Activated CD4-positive, alpha-beta memory T cell treated with anti-CD3 and anti-CD28 coated beads, Interleukin-2, amount 10 ng/mL, durations not matched to agents 7 days and 5 days (primary cell): ENCODE measurements around the gene XXYLT1. TPM values are rescaled to one million over a fixed set of nuclear protein-coding genes. Genes with fewer than 3 reads are reported as not detected.

Source experiments
- CTCF ChIA-PET: fragments of 350-600 bp; sonication (Branson Sonifier 250); formaldehyde crosslinking; loops from one replicate; lab custom pipeline; 2021; ENCODE audit warnings: antibody characterized with exemption, inconsistent platforms; lab: Charles Lee
- POLR2A ChIA-PET: fragments of 350-600 bp; sonication (Branson Sonifier 250); formaldehyde crosslinking; loops from one replicate; lab custom pipeline; 2021; ENCODE audit warnings: antibody characterized with exemption; lab: Charles Lee
- DNase-seq: peaks from one replicate; pipeline ENCODE4 v3.0.0-alpha.2; 2020
- H3K27ac Mint-ChIP-seq: one replicate; pipeline ENCODE4 v1.8.0; 2021; ENCODE audit warnings: mild to moderate bottlenecking, mixed read lengths
- H3K27me3 Mint-ChIP-seq: one replicate; pipeline ENCODE4 v1.8.0; 2021; ENCODE audit warnings: mixed read lengths
- H3K36me3 Mint-ChIP-seq: one replicate; pipeline ENCODE4 v1.8.0; 2021; ENCODE audit warnings: low read depth, mixed read lengths
- H3K4me1 Mint-ChIP-seq: one replicate; pipeline ENCODE4 v1.8.0; 2021; ENCODE audit warnings: mixed read lengths
- H3K4me3 Mint-ChIP-seq: one replicate; pipeline ENCODE4 v1.8.0; 2021; ENCODE audit warnings: mild to moderate bottlenecking, mixed read lengths
- H3K9me3 Mint-ChIP-seq: one replicate; pipeline ENCODE4 v1.8.0; 2021; ENCODE audit warnings: mixed read lengths
- total RNA-seq, 2 experiments: library from RNA; stranded (reverse); gene quantifications; one replicate each; pipeline ENCODE4 v1.2.3, GENCODE V29; 2021

Gene XXYLT1
- total RNA-seq, 2 experiments from 2014 or later = 5.0 to 5.6 TPM

DNA sequence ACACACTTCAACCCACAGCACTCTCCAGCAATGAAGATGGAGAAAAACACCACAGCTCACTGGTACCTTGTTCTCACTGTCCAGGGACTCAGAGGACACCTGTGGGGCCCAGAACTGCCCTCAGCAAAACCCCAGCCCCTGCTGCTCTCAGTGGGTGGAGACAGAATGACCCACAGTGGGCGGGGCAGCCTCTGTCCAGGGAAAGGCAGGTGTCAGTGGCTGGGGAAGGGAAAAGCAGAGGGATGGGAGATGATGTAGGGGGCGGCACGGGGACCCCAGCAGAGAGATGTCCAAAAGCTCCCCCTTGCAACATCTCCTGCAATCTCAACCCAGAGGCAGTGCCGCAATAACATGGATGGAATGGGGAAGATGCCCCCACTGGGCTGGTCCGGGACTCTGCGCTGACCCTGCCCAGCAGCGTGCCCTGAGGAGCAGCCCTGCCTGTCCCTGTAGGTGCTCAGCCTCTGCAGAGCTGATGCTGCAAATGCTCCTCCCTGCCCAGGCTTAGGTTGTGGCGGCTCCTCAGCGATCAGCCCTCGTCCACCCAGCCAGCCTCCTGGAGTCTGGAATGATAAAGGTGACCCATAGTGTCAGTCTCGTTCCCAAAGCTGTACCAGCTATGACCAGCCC is 193.9 kb downstream of the XXYLT1 start:
- H3K4me1 Mint-ChIP-seq = no peaks in the 10 kb centered on the region
- no peak for DNase-seq
- POLR2A ChIA-PET = no interaction called here
- no peaks in the 10 kb centered on the region for H3K9me3 Mint-ChIP-seq
- no peak overlapping the region for H3K27ac Mint-ChIP-seq
- no peaks in the 10 kb centered on the region for H3K36me3 Mint-ChIP-seq
- H3K27me3 Mint-ChIP-seq = no peaks in the 10 kb centered on the region
- CTCF ChIA-PET = no interaction called here
- H3K4me3 Mint-ChIP-seq = no peak overlapping the region

DNA sequence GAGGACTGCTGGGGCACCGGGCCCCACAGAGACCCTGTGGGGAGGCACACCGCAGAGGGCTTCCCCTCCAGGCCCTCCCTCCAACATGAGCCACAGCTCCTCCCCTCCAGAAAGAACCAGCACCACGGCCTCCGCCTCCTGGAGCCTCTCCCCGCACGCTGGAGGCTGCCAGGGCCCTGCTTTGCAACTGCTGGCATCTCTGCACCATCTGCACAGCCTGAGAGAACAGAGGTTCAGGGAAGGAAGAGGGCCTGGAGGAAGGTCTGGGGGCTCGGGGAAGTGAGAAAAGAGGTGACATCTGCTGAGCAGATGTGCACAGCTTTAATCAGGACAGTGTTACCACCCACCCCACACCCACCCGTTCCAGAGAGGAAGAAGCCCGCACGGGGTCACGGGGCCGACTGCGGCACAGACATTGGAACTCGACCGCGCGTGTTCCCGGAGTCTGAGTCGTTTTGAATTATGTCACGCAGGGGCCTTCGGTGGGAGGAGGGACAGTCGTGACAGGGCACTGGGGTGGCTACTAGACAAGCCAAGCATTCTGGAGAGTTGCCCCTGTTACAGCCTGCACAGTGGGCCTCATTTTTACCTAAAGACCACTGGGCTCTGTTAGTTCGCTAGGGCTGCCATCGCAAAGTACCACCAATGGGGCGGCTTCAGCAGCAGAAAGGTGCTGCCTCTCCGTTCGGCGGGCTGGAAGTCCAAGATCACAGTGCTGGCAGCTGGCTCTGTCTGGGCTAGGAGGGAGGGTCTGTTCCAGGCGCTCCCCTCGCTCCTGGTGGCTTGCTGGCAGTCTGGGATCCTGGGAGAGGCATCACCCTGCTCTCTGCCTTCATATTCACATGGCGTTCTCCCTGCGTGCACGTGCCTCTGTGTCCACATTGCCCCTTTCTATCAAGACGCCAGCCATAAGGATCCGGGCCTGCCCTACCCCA is 194.8 kb downstream of the XXYLT1 start:
- no peaks in the 10 kb centered on the region for H3K9me3 Mint-ChIP-seq
- CTCF ChIA-PET = no interaction called here
- no peak overlapping the region for H3K4me3 Mint-ChIP-seq
- H3K4me1 Mint-ChIP-seq = no peaks in the 10 kb centered on the region
- H3K27me3 Mint-ChIP-seq = no peaks in the 10 kb centered on the region
- no peaks in the 10 kb centered on the region for H3K36me3 Mint-ChIP-seq
- no peak overlapping the region for H3K27ac Mint-ChIP-seq
- no peak for DNase-seq
- POLR2A ChIA-PET = no interaction called here

DNA sequence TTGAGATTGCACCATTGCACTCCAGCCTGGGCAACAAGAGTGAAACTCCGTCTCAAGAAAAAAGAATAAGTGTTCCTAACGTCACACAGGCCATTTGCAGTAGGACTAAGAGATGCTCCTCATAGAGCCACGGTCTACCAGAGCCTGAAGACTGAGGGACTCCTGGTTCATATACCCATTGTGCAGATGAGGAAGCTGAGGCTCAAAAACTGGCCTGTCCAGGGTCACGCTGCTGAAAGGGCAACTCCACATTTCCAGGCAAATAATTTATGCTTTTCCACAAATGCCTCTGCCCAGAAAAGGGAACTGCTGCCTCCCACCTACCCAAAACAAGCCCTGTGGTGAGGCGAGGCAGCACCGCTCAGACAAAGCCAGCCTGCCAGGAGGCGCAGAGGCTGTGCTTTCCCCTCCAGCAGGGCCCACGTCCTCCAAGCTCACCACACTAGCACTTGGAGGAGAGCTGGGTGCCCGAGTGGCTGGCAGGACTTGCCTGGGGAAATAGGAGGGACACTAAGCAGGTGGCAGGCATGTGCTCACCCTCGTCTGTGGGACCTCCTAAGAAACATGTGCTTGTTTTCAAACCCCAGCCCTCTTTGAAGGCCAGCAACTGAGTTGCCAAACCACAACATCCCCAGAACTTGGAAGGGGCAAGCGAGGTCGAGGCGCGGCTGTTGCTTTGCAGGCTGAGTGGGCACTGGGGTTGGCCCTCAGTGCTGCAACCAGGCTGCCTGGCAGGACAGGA is 195.6 kb downstream of the XXYLT1 start:
- Mint-ChIP-seq H3K4me1 (no peaks in the 10 kb centered on the region), H3K27ac (no peak overlapping the region), H3K4me3 (no peak overlapping the region), H3K27me3 (no peaks in the 10 kb centered on the region), H3K9me3 (no peaks in the 10 kb centered on the region), H3K36me3 (no peaks in the 10 kb centered on the region)
- POLR2A ChIA-PET = no interaction called here
- CTCF ChIA-PET = no interaction called here
- no peak for DNase-seq

DNA sequence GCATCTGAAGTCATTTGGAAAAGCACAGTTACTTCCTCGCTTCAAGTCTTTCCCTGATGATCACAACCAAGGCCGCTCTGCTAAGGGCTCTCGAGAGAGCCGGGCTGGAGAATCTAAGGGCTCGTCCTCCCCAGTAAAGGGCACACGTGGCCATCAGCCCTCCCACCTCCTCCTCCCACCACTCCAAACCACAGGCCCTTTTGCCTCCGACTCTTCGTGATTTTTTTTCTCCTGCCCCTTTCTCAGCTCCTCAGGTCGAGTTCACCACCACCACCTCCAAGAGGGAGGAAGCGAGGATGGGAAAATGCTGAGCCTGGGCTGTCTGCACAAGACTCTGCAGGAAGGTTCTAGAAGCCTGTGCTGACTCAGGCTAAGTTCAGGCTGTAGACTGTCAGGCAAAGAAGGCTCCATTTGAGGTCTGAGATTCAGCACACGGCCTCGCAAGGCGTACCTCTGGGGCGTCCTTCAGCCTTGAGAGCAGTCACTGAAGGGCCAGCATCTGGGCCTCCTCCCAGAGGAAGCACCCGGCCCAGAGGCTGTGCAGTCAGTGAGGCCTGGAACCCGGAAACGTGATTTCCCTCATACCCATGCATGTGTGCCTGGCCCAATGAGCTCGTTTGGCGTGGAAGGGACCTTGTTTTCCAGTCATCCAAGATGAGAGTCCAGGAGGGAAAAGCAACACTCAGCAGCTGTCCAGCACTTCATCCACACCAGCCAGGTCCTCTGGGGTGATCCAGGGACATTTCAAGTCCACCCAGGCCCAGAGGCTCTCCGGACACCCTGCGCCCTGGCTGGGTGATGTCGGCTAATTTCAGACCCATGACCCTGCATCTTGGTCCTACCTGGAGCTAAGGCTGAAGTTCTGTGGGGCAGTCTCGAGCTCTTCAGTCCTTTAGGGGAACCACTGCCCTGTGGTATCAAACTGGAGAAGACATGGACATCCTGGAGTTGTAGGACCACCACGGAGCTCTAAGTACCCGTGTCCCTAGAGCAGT is 196.8 kb downstream of the XXYLT1 start:
- ChIA-PET CTCF (no interaction called here), POLR2A (no interaction called here)
- Mint-ChIP-seq H3K27ac (no peak overlapping the region), H3K4me3 (no peak overlapping the region), H3K9me3 (no peaks in the 10 kb centered on the region), H3K27me3 (no peaks in the 10 kb centered on the region), H3K4me1 (no peaks in the 10 kb centered on the region), H3K36me3 (no peaks in the 10 kb centered on the region)
- no peak for DNase-seq

DNA sequence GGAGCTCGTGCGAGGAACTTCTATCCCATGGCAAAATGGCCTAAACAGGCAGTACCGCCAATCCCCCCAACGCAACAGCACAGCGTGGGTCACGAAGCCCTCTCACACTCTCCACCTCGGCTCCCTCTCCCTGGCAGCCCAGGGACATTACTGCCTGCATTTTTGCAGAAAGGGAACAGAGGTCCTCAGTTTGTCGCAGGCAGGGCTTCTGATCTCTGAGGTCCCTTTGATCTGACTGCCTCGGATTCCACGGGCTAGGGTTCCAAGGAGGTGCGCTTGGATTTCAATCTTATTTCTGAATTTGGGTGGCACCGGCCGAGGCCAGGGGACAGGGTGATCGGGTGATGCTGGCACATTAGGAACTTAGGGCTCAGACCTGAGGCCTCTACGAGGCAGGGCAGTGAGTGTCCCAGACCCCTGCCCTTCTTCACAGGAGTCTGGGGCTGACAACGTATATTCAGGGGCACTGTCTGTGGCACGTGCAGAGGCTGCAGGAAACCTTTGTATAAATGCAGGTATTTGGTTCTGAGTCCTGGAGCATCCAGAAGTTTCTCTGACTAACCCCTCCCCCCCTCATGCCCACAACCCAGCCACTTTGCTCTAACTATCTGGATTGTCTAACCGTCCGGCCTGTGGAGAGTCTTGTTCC is 197.9 kb downstream of the XXYLT1 start:
- Mint-ChIP-seq H3K27ac (no peak overlapping the region), H3K36me3 (no peaks in the 10 kb centered on the region), H3K27me3 (no peaks in the 10 kb centered on the region), H3K4me1 (no peaks in the 10 kb centered on the region), H3K9me3 (no peaks in the 10 kb centered on the region), H3K4me3 (no peak overlapping the region)
- CTCF ChIA-PET = no interaction called here
- no peak for DNase-seq
- POLR2A ChIA-PET = no interaction called here

DNA sequence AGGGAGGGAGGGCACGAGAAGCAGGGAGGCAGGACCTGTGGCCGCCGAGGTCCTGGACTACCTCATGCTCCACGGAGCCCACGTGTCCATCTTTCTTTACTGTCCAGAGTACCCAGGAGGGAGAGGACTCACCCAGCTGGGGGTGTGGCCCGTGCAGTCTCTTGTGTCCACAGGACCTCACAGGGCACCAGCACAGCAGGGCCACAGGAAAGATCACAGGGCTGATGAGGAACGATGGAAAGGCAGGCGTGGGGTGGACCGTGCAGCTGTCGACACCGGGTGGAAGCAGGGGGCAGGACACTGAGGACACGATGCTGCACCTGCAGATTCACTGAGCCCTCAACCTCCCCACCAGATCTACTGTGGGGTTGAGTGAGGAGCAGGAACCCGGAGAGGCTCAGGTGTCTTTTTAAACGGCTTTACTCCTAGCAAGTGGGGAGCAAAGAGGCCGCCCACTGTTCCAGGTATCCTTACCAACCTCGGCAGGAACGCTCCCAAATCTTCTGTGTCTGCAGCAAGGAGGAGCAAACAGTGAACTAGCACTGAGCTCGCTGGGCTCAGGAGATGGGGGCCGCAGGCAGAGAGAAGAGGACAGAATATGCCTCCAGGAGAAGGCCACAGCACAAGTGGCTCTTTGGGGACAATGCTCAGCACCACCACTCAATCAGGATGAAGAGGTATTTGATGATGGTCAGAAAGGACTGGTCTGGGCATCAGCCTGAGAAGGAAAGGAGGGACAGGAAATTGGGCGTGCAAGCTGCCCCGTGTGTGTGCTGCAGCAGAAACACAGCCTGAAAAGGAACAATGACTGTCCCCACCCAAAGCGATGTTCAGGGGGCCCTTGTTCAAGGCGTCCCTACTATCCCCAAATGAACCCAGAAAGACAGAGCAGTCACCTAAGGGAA is 198.8 kb downstream of the XXYLT1 start:
- no peak for DNase-seq
- Mint-ChIP-seq H3K4me3 (no peak overlapping the region), H3K36me3 (no peaks in the 10 kb centered on the region), H3K4me1 (no peaks in the 10 kb centered on the region), H3K9me3 (no peaks in the 10 kb centered on the region), H3K27ac (no peak overlapping the region), H3K27me3 (no peaks in the 10 kb centered on the region)
- ChIA-PET POLR2A (no interaction called here), CTCF (no interaction called here)

DNA sequence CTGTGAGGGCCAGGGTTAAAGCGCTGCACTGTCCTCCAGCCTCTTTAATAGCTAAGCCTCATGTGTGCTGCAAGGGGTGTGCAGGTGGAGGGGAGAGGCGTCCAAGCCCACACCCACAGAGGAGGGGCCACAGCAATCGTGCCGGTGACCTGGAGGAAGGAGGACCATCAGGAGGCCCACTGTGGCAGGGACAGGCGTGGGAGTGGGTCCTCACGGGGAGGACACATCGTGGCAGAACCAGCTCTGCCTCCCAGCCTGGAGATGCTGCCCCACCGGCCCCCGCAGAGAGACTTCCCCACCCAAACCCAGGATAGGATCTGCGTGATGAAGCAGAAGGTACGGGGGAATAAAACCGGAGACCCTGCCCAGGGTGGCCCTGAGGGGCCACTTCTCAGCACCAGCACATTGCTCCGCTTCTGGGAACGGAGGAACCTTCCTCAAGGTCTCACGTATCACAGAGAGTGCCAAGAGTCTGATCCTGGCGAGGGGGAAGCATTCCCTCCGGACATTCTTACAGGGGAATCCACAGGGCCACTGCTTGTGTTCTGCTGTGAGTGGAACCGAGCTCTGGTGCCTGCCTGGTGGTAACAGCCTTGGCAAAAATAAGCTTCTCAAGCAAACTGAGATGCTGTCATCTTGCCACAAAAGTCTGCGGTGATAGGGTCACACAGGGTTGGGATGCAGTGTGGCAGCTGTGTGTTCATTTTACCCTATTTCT is 199.8 kb downstream of the XXYLT1 start:
- no peak for DNase-seq
- Mint-ChIP-seq H3K4me3 (no peak overlapping the region), H3K27me3 (no peaks in the 10 kb centered on the region), H3K4me1 (no peaks in the 10 kb centered on the region), H3K27ac (no peak overlapping the region), H3K9me3 (no peaks in the 10 kb centered on the region), H3K36me3 (no peaks in the 10 kb centered on the region)
- ChIA-PET POLR2A (no interaction called here), CTCF (no interaction called here)

DNA sequence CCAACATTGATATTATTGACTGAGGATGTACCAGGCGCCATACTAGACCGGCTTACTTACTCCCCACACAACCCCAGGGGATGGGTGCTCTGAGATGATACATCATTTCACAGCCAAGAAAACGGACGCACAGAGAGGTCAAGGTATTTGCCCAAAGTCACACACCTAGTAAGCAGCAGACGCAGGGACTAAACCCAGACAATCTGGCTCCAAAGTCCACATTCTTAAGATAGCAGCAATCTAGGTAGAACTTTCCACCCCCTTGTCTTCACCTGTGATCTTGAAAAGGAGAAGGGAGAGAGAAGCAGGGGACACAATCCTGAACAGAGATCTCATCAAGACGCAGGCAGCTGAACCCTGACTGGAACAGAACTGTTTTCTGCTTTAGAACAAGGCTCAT is 200.6 kb downstream of the XXYLT1 start:
- no peak overlapping the region for H3K4me3 Mint-ChIP-seq
- H3K27ac Mint-ChIP-seq = no peak overlapping the region
- no peaks in the 10 kb centered on the region for H3K36me3 Mint-ChIP-seq
- CTCF ChIA-PET = no interaction called here
- H3K9me3 Mint-ChIP-seq = no peaks in the 10 kb centered on the region
- H3K4me1 Mint-ChIP-seq = no peaks in the 10 kb centered on the region
- no peak for DNase-seq
- POLR2A ChIA-PET = no interaction called here
- H3K27me3 Mint-ChIP-seq = no peaks in the 10 kb centered on the region

DNA sequence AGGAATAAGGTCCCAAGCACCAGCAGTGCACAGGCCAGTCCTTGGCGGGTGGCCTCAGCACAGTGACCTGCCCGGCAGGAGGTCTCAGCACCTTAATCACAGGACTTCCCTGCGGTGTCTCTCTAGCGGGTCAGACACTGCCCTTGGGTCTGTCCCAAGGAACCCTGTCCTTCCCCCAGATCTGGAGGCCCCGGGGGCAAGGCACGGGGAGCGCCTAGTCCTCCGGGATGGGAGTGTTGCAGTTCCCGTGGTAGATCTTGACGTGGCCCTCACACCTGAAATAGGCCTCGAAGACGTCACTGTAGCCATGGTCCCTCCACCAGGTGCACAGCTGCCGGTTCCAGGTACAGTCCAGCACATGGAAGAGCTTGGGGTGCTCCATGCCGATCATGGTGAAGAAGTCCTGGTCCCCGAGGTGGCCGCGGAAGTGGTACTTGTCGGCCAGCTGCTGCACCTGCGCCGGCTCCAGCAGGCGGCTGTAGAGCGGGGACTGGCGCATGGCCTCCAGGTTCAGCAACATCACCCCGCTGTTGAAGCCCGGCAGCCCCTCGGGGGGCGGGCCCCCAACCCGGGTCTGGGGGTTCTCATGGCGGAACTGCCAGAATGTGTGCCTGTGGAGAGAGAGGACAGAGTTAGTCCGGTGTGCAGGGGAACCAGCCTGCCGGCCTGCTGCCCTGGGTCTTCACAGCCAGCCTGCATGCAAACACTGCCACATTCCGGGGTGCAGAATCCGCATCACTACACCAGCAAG is 201.3 kb downstream of the XXYLT1 start:
- no peak for DNase-seq
- Mint-ChIP-seq H3K4me1 (no peaks in the 10 kb centered on the region), H3K36me3 (no peaks in the 10 kb centered on the region)

DNA sequence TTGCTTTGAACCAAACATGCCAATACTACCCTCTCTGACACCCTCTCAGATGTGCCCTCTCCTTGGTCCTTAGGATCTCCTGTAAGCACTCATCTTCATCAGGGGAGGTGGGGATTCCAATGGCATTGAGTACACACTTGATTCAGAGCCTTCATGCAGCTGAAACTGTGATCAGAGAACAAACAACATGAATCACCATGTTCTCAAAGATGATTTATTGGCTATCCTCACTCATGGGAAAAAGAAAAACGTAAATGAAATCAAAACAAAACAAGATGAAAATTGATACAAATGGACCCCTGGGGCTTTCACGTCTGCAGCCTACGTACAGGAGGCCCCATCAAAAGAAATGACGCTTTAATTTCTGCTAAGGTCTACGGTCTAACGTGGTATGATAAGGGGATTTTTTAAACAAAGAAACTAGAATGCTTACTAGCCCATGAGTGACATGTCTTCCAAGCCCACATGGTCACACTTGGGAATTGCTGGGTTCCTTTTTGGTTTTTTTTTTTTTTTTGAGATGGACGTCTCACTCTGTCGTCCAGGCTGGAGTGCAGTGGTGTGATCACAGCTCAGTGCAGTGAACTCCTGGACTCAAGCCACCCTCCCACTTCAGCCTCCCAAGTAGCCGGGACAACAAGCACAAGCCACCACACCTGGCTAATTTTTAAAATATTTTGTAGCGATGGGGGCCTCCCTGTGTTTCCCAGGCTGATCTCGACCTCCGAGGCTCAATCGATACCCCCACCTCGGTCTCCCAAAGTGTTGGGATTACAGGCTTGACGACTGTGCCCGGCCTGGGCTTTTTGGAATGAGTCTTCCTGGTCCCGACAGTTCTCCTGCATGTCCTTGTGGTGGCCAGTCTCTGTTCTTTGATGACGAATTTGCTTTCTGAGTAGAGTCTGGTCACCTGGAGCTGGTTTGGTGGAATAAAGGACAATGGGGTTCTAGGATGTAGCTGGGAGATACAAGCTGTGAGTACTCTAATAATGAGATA is 202.6 kb downstream of the XXYLT1 start:
- no peaks in the 10 kb centered on the region for H3K4me1 Mint-ChIP-seq
- H3K27me3 Mint-ChIP-seq = no peaks in the 10 kb centered on the region
- no peaks in the 10 kb centered on the region for H3K36me3 Mint-ChIP-seq
- ChIA-PET POLR2A (no interaction called here), CTCF (interaction anchor here (0.8 kb wide), 1 partner anchor 38 kb away, joined by 3 read pairs; no protein-coding TSS in a partner anchor)
- no peak for DNase-seq
- H3K4me3 Mint-ChIP-seq = no peak overlapping the region
- no peak overlapping the region for H3K27ac Mint-ChIP-seq
- H3K9me3 Mint-ChIP-seq = no peaks in the 10 kb centered on the region

More for the DNA sequence above, 201.3 kb downstream of the XXYLT1 start:
- ChIA-PET POLR2A (no interaction called here), CTCF (no interaction called here)
- Mint-ChIP-seq H3K4me3 (no peak overlapping the region), H3K27me3 (no peaks in the 10 kb centered on the region), H3K27ac (no peak overlapping the region), H3K9me3 (no peaks in the 10 kb centered on the region)
